ENCODE results near the gene CXCL6.

The CXCL6 gene

DNA sequence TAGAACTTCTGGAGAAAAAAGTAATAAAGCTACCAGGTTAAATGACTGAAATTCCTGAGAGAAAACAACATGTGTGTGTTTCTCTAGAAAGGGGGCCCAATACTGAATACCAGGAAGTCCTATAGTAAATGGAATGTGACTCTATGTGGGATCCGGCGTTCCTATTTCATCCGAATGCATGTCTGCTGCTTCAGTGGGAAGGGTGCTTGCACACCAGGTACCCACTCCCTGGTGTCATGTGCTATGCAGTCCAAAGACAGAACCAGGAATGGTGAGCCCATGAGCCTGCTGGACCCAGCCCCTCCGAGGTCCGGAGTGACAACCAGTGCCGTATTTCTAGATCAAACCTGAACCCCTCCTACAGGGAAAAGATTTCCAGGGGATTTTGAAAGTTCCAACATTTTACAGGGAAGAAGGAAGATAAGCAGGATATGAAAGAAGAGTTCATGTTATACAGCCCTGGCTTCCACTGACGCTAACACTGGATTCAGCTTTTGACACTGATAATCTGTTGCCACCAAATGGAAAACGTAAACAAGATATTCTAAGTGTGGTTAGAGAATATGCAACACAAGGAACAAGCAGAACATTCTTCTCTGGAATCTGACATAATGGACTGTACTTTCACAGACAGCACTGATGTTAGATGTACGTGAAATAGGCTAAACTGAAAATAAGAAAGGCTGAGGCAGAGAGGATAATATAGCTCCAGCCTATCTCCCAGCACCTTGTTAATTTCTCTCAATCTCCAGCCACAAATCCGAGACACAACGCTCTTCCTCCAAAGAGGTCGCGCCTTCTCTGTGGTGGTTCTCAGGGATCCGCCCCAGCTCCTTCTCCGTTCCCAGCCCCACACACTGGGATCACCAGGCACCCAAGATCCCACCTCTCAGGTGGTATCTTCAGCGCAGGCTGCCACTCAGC is 32.0 kb downstream of the CXCL6 start:
- DNase-seq (ENCODE audit: extremely low read depth, low read depth) = no peak
- H3K4me3 ChIP-seq (replicated peaks; ENCODE audit: low read depth, low read length) = peak overlapping the region; percentile 58
- TF ChIP-seq, protein P1, sequence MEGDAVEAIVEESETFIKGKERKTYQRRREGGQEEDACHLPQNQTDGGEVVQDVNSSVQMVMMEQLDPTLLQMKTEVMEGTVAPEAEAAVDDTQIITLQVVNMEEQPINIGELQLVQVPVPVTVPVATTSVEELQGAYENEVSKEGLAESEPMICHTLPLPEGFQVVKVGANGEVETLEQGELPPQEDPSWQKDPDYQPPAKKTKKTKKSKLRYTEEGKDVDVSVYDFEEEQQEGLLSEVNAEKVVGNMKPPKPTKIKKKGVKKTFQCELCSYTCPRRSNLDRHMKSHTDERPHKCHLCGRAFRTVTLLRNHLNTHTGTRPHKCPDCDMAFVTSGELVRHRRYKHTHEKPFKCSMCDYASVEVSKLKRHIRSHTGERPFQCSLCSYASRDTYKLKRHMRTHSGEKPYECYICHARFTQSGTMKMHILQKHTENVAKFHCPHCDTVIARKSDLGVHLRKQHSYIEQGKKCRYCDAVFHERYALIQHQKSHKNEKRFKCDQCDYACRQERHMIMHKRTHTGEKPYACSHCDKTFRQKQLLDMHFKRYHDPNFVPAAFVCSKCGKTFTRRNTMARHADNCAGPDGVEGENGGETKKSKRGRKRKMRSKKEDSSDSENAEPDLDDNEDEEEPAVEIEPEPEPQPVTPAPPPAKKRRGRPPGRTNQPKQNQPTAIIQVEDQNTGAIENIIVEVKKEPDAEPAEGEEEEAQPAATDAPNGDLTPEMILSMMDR (IDR thresholded peaks at IDR 0.05; ENCODE audit: low read depth, low read length, missing control alignments) = no peak

DNA sequence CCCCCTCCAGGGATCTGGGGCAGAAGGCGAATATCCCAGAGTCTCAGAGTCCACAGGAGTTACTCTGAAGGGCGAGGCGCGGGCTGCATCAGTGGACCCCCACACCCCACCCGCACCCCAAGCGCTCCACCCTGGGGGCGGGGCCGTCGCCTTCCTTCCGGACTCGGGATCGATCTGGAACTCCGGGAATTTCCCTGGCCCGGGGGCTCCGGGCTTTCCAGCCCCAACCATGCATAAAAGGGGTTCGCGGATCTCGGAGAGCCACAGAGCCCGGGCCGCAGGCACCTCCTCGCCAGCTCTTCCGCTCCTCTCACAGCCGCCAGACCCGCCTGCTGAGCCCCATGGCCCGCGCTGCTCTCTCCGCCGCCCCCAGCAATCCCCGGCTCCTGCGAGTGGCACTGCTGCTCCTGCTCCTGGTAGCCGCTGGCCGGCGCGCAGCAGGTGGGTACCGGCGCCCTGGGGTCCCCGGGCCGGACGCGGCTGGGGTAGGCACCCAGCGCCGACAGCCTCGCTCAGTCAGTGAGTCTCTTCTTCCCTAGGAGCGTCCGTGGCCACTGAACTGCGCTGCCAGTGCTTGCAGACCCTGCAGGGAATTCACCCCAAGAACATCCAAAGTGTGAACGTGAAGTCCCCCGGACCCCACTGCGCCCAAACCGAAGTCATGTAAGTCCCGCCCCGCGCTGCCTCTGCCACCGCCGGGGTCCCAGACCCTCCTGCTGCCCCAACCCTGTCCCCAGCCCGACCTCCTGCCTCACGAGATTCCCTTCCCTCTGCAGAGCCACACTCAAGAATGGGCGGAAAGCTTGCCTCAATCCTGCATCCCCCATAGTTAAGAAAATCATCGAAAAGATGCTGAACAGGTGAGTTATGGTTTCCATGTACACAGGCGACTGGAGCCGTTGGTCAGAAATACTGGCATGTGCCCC is 32.9 kb downstream of the CXCL6 start, which contains the start of gene CXCL1:
Gene CXCL1, plus strand, starts transcription at position 264 of the 926 bp plus-strand sequence. Its CDS starts 78 bp downstream, at position 342.
- peak within 1 kb of the TSS; percentile 58 for H3K4me3 ChIP-seq (replicated peaks; ENCODE audit: low read depth, low read length)
- no peak for DNase-seq (ENCODE audit: extremely low read depth, low read depth)
- TF ChIP-seq, protein P1 (IDR thresholded peaks at IDR 0.05; ENCODE audit: low read depth, low read length, missing control alignments) = no peak

DNA sequence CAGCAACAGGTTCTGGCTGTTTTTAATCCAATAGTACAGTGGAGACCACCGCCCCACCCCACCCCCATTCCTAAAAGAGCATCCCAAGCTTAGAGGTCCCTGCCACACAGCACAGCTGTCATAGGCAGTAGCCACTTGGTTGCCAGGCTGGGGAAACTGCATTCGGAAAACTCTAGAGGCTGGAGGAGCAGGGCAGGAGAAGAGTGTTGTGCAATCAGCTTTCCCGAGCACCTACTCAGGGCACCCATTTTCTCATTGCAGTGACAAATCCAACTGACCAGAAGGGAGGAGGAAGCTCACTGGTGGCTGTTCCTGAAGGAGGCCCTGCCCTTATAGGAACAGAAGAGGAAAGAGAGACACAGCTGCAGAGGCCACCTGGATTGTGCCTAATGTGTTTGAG is 33.8 kb downstream of the CXCL6 start:
- H3K4me3 ChIP-seq (replicated peaks; ENCODE audit: low read depth, low read length) = peak overlapping the region; percentile 58; the same call in 1 of the 2 replicates
- TF ChIP-seq, protein P1 (IDR thresholded peaks at IDR 0.05; ENCODE audit: low read depth, low read length, missing control alignments) = no peak

DNA sequence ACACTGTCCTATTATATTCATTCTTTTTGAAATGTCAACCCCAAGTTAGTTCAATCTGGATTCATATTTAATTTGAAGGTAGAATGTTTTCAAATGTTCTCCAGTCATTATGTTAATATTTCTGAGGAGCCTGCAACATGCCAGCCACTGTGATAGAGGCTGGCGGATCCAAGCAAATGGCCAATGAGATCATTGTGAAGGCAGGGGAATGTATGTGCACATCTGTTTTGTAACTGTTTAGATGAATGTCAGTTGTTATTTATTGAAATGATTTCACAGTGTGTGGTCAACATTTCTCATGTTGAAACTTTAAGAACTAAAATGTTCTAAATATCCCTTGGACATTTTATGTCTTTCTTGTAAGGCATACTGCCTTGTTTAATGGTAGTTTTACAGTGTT is 34.3 kb downstream of the CXCL6 start:
- TF ChIP-seq, protein P1 (IDR thresholded peaks at IDR 0.05; ENCODE audit: low read depth, low read length, missing control alignments) = no peak
- no peak overlapping the region for H3K4me3 ChIP-seq (replicated peaks; ENCODE audit: low read depth, low read length)
- no peak for DNase-seq (ENCODE audit: extremely low read depth, low read depth)

More for the DNA sequence above, 33.8 kb downstream of the CXCL6 start:
- no peak for DNase-seq (ENCODE audit: extremely low read depth, low read depth)

DNA sequence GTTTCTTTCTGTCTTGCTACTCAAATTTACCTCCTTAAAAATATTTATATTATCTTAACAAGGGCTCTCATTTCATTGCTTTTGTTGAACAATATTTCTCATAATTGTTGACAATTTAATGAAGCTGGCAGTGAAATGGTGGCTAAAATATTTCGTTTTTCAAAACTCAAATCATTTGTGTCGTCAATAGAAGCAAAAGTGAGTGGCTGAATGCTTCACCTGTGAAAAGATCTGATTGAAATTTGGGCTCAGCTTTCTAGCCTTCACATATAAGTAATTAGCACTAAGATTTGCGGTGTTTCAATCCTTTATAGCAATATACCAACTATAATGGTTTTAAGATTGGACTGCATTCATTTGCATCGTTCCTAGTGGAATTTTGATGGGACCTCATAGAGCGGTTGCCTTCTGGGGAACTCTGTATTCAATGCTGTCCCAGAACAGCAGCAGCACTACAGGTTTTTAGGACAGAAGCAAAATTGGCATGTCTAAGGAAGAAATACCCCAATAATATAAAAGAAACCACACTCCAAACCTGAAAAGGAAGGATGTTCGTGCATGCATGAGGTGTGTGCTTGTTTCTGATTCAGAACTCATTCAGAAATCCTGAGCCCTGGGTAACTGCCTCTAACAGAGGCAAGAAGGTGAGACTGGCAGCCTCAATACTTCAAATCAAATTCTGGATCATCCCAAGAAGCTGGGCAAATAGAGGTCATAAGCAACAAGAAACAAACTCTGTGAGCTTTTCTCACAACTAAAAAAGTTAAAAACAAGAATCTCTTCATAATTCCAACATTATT is 35.2 kb downstream of the CXCL6 start:
- TF ChIP-seq, protein P1 (IDR thresholded peaks at IDR 0.05; ENCODE audit: low read depth, low read length, missing control alignments) = no peak
- H3K4me3 ChIP-seq (replicated peaks; ENCODE audit: low read depth, low read length) = no peak overlapping the region
- DNase-seq (ENCODE audit: extremely low read depth, low read depth) = no peak
